IMR-90 (cell line): ENCODE results near the gene AAK1. TPM values are rescaled to one million over a fixed set of nuclear protein-coding genes. Genes with fewer than 3 reads are reported as not detected.

ENCODE experiments used
- ATAC-seq: fragments of 200-7000 bp; cut with Tn5 transposase; 2 replicates; pipeline ENCODE4 v1.9.1; 2020; ENCODE audit warnings: low read depth, mild to moderate bottlenecking, moderate library complexity
- BruUV-seq: library from RNA; stranded (reverse); fragments of 400-500 nt; replicated peaks from 2 replicates; lab custom pipeline; 2021; lab: Mats Ljungman, UMichigan
- CTCF ChIA-PET: fragments of 300-600 bp; formaldehyde crosslinking; extraction: SDS; loops from one replicate; lab custom pipeline; 2021; ENCODE audit warnings: antibody characterized with exemption; lab: Yijun Ruan, JAX
- POLR2A ChIA-PET: fragments of 300-600 bp; sonication (Branson Sonifier 250); formaldehyde crosslinking; loops from one replicate; lab custom pipeline; 2022; ENCODE audit warnings: antibody characterized with exemption; ENCODE audit not compliant: unreplicated experiment; lab: Charles Lee
- DNase-seq: peaks from one replicate; pipeline ENCODE4 v3.0.0; 2013
- H2AFZ ChIP-seq: replicated peaks from 2 replicates; pipeline ENCODE3; 2013; ENCODE audit warnings: low read length, mild to moderate bottlenecking; ENCODE audit not compliant: poor library complexity
- H2AK5ac ChIP-seq: 2 replicates; pipeline ENCODE4 v1.6.1; 2013; ENCODE audit warnings: low read depth, low read length, inconsistent platforms
- H2AK9ac ChIP-seq: replicated peaks from 2 replicates; pipeline ENCODE3; 2013; ENCODE audit warnings: mild to moderate bottlenecking, low read depth, low read length, moderate library complexity; ENCODE audit not compliant: poor library complexity
- H2BK120ac ChIP-seq: 2 replicates; pipeline ENCODE4 v1.6.1; 2013; ENCODE audit warnings: low read depth, low read length, inconsistent platforms
- H2BK15ac ChIP-seq: 3 replicates; pipeline ENCODE4 v1.6.1; 2013; ENCODE audit warnings: low read depth, low read length, inconsistent platforms
- H2BK20ac ChIP-seq: 2 replicates; pipeline ENCODE4 v1.6.1; 2013; ENCODE audit warnings: low read depth, mild to moderate bottlenecking, inconsistent platforms, low read length, moderate library complexity
- H2BK5ac ChIP-seq: 2 replicates; pipeline ENCODE4 v1.6.1; 2013; ENCODE audit warnings: mild to moderate bottlenecking, low read depth, low read length, inconsistent platforms; ENCODE audit not compliant: poor library complexity, severe bottlenecking
- H3K14ac ChIP-seq: replicated peaks from 2 replicates; pipeline ENCODE4 v1.6.1; 2013; ENCODE audit warnings: low read depth, low read length, inconsistent platforms
- H3K18ac ChIP-seq: 2 replicates; pipeline ENCODE4 v1.6.1; 2013; ENCODE audit warnings: low read depth, low read length, control low read depth
- H3K23ac ChIP-seq: 2 replicates; pipeline ENCODE4 v1.6.1; 2013; ENCODE audit warnings: low read depth, low read length, inconsistent platforms
- H3K27ac ChIP-seq: 2 replicates; pipeline ENCODE4 v1.5.1; 2013; ENCODE audit warnings: mild to moderate bottlenecking, control low read depth, low read length; ENCODE audit not compliant: insufficient read depth
- H3K27me3 ChIP-seq: 2 replicates; pipeline ENCODE4 v1.6.1; 2013; ENCODE audit warnings: low read length; ENCODE audit not compliant: control insufficient read depth, insufficient read depth
- H3K36me3 ChIP-seq: 2 replicates; pipeline ENCODE4 v1.6.1; 2013; ENCODE audit warnings: low read length, mixed read lengths; ENCODE audit not compliant: control insufficient read depth, insufficient read depth
- H3K4ac ChIP-seq: 2 replicates; pipeline ENCODE4 v1.6.1; 2013; ENCODE audit warnings: low read depth, low read length, inconsistent platforms
- H3K4me1 ChIP-seq: 2 replicates; pipeline ENCODE4 v1.6.1; 2013; ENCODE audit warnings: low read length, mixed read lengths; ENCODE audit not compliant: control insufficient read depth, insufficient read depth
- H3K4me2 ChIP-seq: 2 replicates; pipeline ENCODE4 v1.6.1; 2013; ENCODE audit warnings: low read depth, mild to moderate bottlenecking, control low read depth, low read length, moderate library complexity
- H3K4me3 ChIP-seq: 2 replicates; pipeline ENCODE4 v1.5.1; 2013; ENCODE audit warnings: low read depth, mild to moderate bottlenecking, control low read depth, low read length, moderate library complexity; ENCODE audit not compliant: insufficient read depth
- H3K56ac ChIP-seq: 2 replicates; pipeline ENCODE4 v1.6.1; 2013; ENCODE audit warnings: low read length, inconsistent platforms; ENCODE audit not compliant: insufficient read depth; ENCODE audit errors: extremely low read depth
- H3K79me1 ChIP-seq, 2 experiments: 2 replicates each; pipeline ENCODE4 v1.6.1; 2013; ENCODE audit warnings: low read length in 2 of 2, inconsistent platforms in 1 of 2, low read depth in 1 of 2
- H3K9ac ChIP-seq: 2 replicates; pipeline ENCODE4 v1.6.1; 2013; ENCODE audit warnings: low read depth, low read length, control low read depth
- H3K9me1 ChIP-seq: 2 replicates; pipeline ENCODE4 v1.6.1; 2013; ENCODE audit warnings: low read length, inconsistent platforms; ENCODE audit not compliant: insufficient read depth
- H3K9me3 ChIP-seq: 2 replicates; pipeline ENCODE4 v1.6.1; 2013; ENCODE audit warnings: low read length; ENCODE audit not compliant: control insufficient read depth, insufficient read depth
- H4K20me1 ChIP-seq: 2 replicates; pipeline ENCODE4 v1.6.1; 2013; ENCODE audit warnings: low read length, inconsistent platforms; ENCODE audit not compliant: insufficient read depth
- H4K5ac ChIP-seq: 2 replicates; pipeline ENCODE4 v1.6.1; 2013; ENCODE audit warnings: mild to moderate bottlenecking, low read depth, low read length, control low read depth
- H4K8ac ChIP-seq, 2 experiments: 2 replicates each; pipeline ENCODE4 v1.6.1; 2013; ENCODE audit warnings: low read depth in 2 of 2, low read length in 2 of 2, control low read depth in 1 of 2, inconsistent platforms in 1 of 2
- H4K91ac ChIP-seq: 2 replicates; pipeline ENCODE4 v1.6.1; 2013; ENCODE audit warnings: low read depth, low read length, inconsistent platforms; ENCODE audit not compliant: insufficient read depth
- BHLHE40 ChIP-seq: fragments of 150-350 bp; IDR thresholded peaks from 2 replicates; pipeline ENCODE4 v1.6.1; 2016; ENCODE audit warnings: mild to moderate bottlenecking, low read depth, low read length
- CEBPB ChIP-seq: IDR thresholded peaks from 2 replicates; pipeline ENCODE4 v1.6.1; 2012; ENCODE audit warnings: low read depth, low read length, improper control_type of control experiment
- CHD1 ChIP-seq: IDR thresholded peaks from 2 replicates; pipeline ENCODE4 v1.6.1; 2012; ENCODE audit warnings: low read depth, low read length, improper control_type of control experiment
- CTCF ChIP-seq: conservative IDR thresholded peaks from 2 replicates; pipeline ENCODE4 v1.5.1; 2012; ENCODE audit warnings: mild to moderate bottlenecking, low read depth, low read length, improper control_type of control experiment
- ELK1 ChIP-seq: fragments of 150-350 bp; IDR thresholded peaks from 2 replicates; pipeline ENCODE4 v1.6.1; 2016; ENCODE audit warnings: low read depth, mild to moderate bottlenecking, low read length, moderate library complexity, borderline replicate concordance
- FOS ChIP-seq: fragments of 150-350 bp; IDR thresholded peaks from 2 replicates; pipeline ENCODE4 v1.6.1; 2016; ENCODE audit warnings: low read depth, low read length
- MAFK ChIP-seq: IDR thresholded peaks from 2 replicates; pipeline ENCODE4 v1.6.1; 2012; ENCODE audit warnings: low read depth, low read length, improper control_type of control experiment
- MAZ ChIP-seq: IDR thresholded peaks from 2 replicates; pipeline ENCODE4 v1.6.1; 2012; ENCODE audit warnings: low read depth, mild to moderate bottlenecking, low read length, improper control_type of control experiment, moderate library complexity, borderline replicate concordance
- MXI1 ChIP-seq: IDR thresholded peaks from 2 replicates; pipeline ENCODE4 v1.6.1; 2012; ENCODE audit warnings: low read depth, mild to moderate bottlenecking, low read length, moderate library complexity, borderline replicate concordance
- NFE2L2 ChIP-seq: fragments of 150-350 bp; IDR thresholded peaks from 2 replicates; pipeline ENCODE4 v1.6.1; 2016; ENCODE audit warnings: low read depth, mild to moderate bottlenecking, low read length
- POLR2A ChIP-seq: IDR thresholded peaks from 2 replicates; pipeline ENCODE4 v1.6.1; 2012; ENCODE audit warnings: mild to moderate bottlenecking, low read depth, low read length
- RAD21 ChIP-seq: IDR thresholded peaks from 2 replicates; pipeline ENCODE4 v1.6.1; 2012; ENCODE audit warnings: low read length, improper control_type of control experiment
- RCOR1 ChIP-seq: IDR thresholded peaks from 2 replicates; pipeline ENCODE4 v1.6.1; 2012; ENCODE audit warnings: mild to moderate bottlenecking, low read length, improper control_type of control experiment; ENCODE audit not compliant: insufficient replicate concordance
- RFX5 ChIP-seq: IDR thresholded peaks from 2 replicates; pipeline ENCODE4 v1.8.0; 2012; ENCODE audit warnings: low read depth, mild to moderate bottlenecking, low read length, moderate library complexity
- SMC3 ChIP-seq: fragments of 150-350 bp; IDR thresholded peaks from 2 replicates; pipeline ENCODE4 v1.6.1; 2016; ENCODE audit warnings: low read depth, mild to moderate bottlenecking, antibody characterized with exemption, low read length, moderate library complexity
- USF2 ChIP-seq: fragments of 150-350 bp; IDR thresholded peaks from 2 replicates; pipeline ENCODE4 v1.6.1; 2017; ENCODE audit warnings: mild to moderate bottlenecking, antibody characterized with exemption, low read length, low read depth
- WGBS, 2 experiments: methylation state at CpG; one replicate each; pipeline versions ENCODE4 v1.1.5 to v1.1.7; 2013; ENCODE audit warnings: missing lambda C conversion rate in 2 of 2; ENCODE audit not compliant: insufficient read length in 1 of 2; ENCODE audit errors: extremely low coverage in 2 of 2; 5-methylcytosine and 5-hydroxymethylcytosine counted together
- dilution Hi-C: fragments of 300-500 bp; cut with HindIII; formaldehyde crosslinking; loops from one replicate; pipeline ENCODE4 v1.14.3; 2018; ENCODE audit warnings: low sequenced_read_pairs; ENCODE audit not compliant: unreplicated experiment
- in situ Hi-C: fragments of 300-500 bp; cut with MboI; formaldehyde crosslinking; loops from 3 replicates; pipeline ENCODE4 v1.14.3; 2019; ENCODE audit warnings: low sequenced_read_pairs, inconsistent platforms, mixed read lengths
- intact Hi-C: fragments of 100-400 bp; cut with micrococcal nuclease; formaldehyde crosslinking; loops from 2 replicates; pipeline ENCODE4 v1.10.0; 2022
- polyA plus RNA-seq, 3 experiments: library from polyadenylated mRNA; depleted of rRNA; stranded (reverse); fragments of >200 nt; gene quantifications; 2 replicates each; pipeline ENCODE4 v1.2.3, GENCODE V29; 2012; ENCODE audit warnings: low replicate concordance in 1 of 3
- total RNA-seq: library from RNA; depleted of rRNA; stranded (reverse); fragments of >200 nt; gene quantifications from 2 replicates; pipeline ENCODE4 v1.2.3, GENCODE V29; 2012

The AAK1 gene
- total and polyA plus RNA-seq, 2 of the 4 experiments (the other 2 are of a cell fraction) = 21.9 to 26.5 TPM

GRCh38 chr2:69512446-69512845, 131.1 kb downstream of the AAK1 start:
- H2BK20ac ChIP-seq = no peak overlapping the region
- H3K27me3 ChIP-seq = no peaks in the 10 kb centered on the region
- no peak overlapping the region for H3K4me3 ChIP-seq
- no peak overlapping the region for H2BK15ac ChIP-seq
- H3K9me3 ChIP-seq = no peaks in the 10 kb centered on the region
- H3K4me1 ChIP-seq = peaks cover 17% of the 10 kb centered on the region
- intact Hi-C loops = no loop called here
- H3K79me1 ChIP-seq = peaks cover 23 to 66% of the 10 kb centered on the region in 2 experiments
- no peak overlapping the region for H3K4me2 ChIP-seq
- dilution Hi-C loops = no loop called here
- TF ChIP-seq SMC3 = no peak
- no peak for TF ChIP-seq POLR2A
- no peak for TF ChIP-seq ELK1
- no peak for TF ChIP-seq MAFK
- no peak for TF ChIP-seq MXI1
- TF ChIP-seq RFX5 = no peak
- no peak for TF ChIP-seq RAD21
- no peak for TF ChIP-seq CHD1
- no peak for TF ChIP-seq CTCF
- TF ChIP-seq NFE2L2 = no peak
- TF ChIP-seq USF2 = no peak
- TF ChIP-seq CEBPB = no peak
- TF ChIP-seq RCOR1 = no peak
- TF ChIP-seq FOS = no peak
- no peak for TF ChIP-seq MAZ
- TF ChIP-seq BHLHE40 = no peak
- ATAC-seq = no peak
- H3K18ac ChIP-seq = no peak overlapping the region
- H4K8ac ChIP-seq = no peak overlapping the region
- H3K36me3 ChIP-seq = peaks cover 34% of the 10 kb centered on the region
- BruUV-seq = no TSS peak
- H4K20me1 ChIP-seq = peaks cover 14% of the 10 kb centered on the region; the same call in 1 of the 2 replicates
- no peak overlapping the region for H2BK120ac ChIP-seq
- POLR2A ChIA-PET = no interaction called here
- no peak for DNase-seq
- H2AFZ ChIP-seq = no peak overlapping the region
- no peak overlapping the region for H3K23ac ChIP-seq
- H3K14ac ChIP-seq = no peak overlapping the region
- no peak overlapping the region for H4K91ac ChIP-seq
- no peak overlapping the region for H4K5ac ChIP-seq
- H3K27ac ChIP-seq = no peak overlapping the region
- H3K4ac ChIP-seq = no peak overlapping the region
- no peak overlapping the region for H3K56ac ChIP-seq
- in situ Hi-C loops = no loop called here
- H2BK5ac ChIP-seq = no peak overlapping the region
- no peak overlapping the region for H2AK9ac ChIP-seq
- no CpG with 5 or more reads among the region's 3 CpGs for WGBS, 2 experiments
- H3K9me1 ChIP-seq = peaks cover 15% of the 10 kb centered on the region
- CTCF ChIA-PET = no interaction called here
- H3K9ac ChIP-seq = no peak overlapping the region
- no peak overlapping the region for H2AK5ac ChIP-seq
